ENCODE measurements around the gene TYW1.
A peak's percentile ranks its signal among the peaks of the same experiment; 100 is the strongest.
"Not testable (repeated sequence)": the region's sequence is repeated elsewhere in the genome, so short reads cannot be mapped to it uniquely, and the experiment has no call there.

The TYW1 gene

DNA sequence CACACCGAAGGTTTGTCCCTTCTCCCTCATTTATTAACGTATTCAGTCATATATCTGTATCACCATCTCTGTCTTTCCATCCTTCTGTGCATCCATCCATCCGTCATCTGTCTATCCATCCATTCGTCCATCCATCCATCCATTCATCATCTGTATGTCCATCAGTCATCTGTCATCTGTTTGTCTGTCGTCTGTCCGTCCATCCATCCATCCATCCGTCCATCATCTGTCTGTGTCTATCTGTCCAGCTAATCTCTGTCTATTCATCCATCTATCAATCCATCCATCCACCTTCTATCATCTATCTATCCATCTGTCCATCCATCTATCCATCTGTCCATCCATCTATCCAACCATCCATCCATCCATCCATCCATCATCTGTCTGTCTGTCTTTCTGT, 213.9 kb downstream of the TYW1 start:
- TF ChIP-seq POLR2A (IDR thresholded peaks at IDR 0.05; ENCODE audit: low read depth, low read length) (no peak), POU2F2 (IDR thresholded peaks at IDR 0.05; ENCODE audit: low read depth, low read length) (no peak), SPI1 (IDR thresholded peaks at IDR 0.05; ENCODE audit: low read depth, low read length) (no peak), PAX5 (IDR thresholded peaks at IDR 0.05; ENCODE audit: insufficient read depth, low read length, severe bottlenecking) (no peak), TAF1 (IDR thresholded peaks at IDR 0.05; ENCODE audit: low read depth, low read length) (no peak)
- FAIRE-seq = no peak
- no peak for DNase-seq (ENCODE audit: insufficient read length, low spot score)

DNA sequence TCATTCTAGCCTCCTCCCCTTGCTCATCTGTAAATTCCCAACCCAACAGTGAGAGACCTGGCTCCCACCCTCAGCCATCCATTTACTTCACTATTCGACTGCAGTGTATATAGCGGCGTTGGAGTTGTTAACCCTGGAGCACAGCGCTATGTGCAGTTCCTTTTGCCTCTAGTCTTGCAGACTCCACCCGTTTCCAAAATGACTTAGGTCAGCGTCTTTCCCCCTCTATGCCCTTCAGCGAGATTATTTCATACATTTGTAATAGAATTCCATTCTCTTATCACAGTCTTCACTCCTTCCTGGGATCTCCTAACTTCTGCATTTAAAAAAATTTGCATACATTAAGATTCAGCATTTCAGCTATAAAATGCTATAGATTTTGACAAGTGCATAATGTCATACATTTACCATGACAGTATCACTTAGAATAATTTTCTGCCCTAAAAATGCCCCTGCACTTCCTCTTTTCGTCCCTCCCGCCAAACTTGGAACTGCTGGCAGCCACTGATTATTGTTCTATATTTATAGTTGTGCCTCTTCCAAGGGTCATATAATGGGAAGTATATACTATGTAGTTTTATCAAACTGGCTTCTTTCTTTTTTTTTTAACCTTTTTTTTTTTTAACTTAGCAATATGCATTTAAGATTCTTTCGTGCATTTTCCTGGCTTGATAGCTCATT, 215.2 kb downstream of the TYW1 start:
- DNase-seq (ENCODE audit: insufficient read length, low spot score); FAIRE-seq: not testable (repeated sequence)
- TF ChIP-seq SPI1 (IDR thresholded peaks at IDR 0.05; ENCODE audit: low read depth, low read length) = peak; percentile 56

DNA sequence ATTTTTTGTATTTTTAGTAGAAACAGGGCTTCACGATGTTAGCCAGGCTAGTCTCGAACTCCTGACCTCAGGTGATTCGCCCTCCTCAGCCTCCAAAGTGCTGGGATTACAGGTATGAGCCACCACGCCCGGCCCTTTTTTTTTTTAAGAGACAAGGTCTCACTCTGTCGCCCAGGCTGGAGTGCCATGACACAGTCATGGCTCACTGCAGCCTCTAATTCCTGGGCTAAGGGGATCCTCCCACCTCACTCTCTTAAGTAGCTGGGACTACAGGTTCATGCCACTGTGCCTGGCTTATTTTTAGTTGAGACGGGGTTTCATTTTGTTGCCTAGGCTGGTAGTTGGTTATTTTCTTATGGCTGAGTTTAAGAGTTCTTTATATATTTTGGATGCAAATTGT, 216.4 kb downstream of the TYW1 start:
- not testable (repeated sequence) for FAIRE-seq; DNase-seq (ENCODE audit: insufficient read length, low spot score)

DNA sequence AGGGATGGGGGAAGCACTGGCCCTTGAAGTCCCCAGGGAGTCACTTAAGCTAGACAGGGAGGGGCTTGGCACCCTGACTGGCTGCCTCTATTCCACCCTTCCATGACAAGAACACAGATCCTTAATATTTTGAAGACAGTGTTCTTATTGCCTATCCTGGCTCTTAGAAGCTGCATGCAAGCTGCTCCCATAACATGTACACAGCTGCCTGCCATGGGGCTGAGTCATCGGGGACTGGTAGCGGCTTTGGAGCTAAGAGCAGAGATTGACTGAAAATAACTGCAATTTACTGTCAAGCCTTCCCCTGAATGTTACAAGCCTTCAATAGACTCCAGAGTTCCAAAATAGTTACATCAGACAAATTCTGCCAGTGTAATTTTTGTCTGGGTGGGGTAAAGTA, 226.9 kb downstream of the TYW1 start:
- not testable (repeated sequence) for FAIRE-seq; DNase-seq (ENCODE audit: insufficient read length, low spot score)

DNA sequence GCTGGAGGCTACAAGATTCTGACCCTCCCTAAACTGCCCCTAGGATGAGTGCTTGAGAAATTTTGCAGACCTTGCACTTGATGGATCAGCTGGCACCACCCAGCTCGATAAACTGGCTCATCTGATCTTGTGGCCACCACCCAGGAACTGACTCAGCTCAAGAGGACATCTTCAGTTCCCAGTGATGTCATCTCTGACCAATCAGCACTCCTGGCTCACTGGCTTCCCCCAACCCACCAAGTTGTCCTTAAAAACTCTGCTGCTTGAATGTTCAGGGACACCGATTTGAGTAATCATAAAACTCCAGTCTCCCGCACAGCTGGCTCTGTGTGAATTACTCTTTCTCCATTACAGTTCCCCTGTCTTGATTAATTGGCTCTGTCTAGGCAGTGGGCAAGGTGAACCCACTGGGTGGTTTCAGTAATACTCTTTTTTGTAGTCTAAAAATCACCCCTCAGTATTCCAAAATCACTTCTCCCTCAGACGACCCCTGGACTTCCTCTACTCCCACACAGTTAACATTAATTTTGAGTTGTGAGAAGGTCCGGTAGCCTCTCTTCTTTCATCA, 229.8 kb downstream of the TYW1 start:
- not testable (repeated sequence) for DNase-seq (ENCODE audit: insufficient read length, low spot score); FAIRE-seq

DNA sequence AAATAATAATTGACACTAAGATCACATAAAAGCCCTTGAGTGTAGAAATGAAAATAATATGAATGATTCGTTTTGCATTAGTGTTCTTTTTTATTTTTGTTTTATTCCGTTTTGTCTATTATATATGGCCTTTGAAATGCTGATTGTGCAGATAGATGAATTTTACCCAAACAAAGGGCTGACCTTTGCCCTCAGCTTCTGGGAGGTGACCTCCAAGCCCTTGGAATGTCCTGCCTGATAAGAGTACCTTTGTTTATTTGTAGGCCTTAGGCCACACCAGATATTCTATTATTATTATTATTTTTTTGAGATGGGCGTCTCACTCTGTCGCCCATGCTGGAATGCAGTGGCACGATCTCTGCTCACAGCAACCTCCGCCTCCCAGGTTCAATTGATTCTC, 230.3 kb downstream of the TYW1 start:
- FAIRE-seq; DNase-seq (ENCODE audit: insufficient read length, low spot score): not testable (repeated sequence)

DNA sequence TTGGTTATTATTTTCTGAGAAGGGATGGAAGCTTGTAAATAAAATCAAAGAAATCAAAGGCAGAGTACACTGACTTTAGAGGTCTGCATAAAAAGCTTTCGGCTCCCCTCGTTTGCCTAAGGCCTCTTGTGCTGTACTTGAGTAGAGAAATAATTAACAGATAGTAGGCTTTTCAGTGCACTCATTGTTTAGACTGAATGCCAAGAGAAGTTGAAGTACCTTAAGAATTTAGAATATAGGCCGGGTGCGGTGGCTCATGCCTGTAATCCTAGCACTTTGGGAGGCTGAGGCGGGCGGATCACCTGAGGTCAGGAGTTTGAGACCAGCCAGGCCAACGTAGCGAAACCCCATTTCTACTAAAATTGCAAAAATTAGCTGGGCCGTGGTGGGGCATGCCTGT, 232.4 kb downstream of the TYW1 start:
- not testable (repeated sequence) for FAIRE-seq

DNA sequence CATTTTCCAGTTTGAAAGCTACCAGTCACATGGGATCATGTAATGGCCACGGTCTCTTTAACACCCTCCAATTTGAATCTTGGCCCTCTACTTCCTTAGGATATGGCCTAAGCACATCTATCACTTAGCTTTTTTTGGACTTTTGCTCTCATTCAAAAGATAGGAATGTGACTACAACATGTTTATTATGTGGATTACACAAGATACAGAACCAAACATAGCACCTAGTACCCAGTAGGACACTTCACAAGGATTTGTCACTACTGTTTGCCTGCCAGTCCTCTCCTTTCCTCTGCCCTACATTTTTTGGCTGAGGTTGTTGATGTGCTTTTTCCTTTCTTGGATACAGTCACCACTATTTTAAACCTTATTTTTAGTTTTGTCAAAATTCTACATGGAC, 233.4 kb downstream of the TYW1 start:
- not testable (repeated sequence) for FAIRE-seq; DNase-seq (ENCODE audit: insufficient read length, low spot score)

More for the DNA sequence above, 232.4 kb downstream of the TYW1 start:
- not testable (repeated sequence) for DNase-seq (ENCODE audit: insufficient read length, low spot score)

DNA sequence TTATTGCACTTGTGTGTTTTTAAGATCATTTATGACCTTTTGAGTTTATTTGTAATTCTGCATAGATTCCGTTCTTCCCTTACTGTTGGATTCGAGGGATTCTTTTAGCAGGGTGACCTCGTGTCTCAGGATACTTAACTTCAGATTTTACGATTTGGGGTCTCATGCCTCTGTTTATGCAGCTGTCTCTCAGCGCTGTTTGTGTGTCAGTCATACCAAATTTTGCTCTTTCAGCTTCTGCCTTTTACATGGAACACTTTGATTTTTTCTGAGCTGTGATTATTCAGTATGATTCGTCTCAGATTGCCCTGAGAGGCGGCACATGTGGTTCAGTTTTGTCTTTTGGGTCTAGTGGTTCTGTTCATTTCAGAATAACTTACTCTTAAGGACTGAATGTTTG, 236.9 kb downstream of the TYW1 start:
- not testable (repeated sequence) for DNase-seq (ENCODE audit: insufficient read length, low spot score); FAIRE-seq

DNA sequence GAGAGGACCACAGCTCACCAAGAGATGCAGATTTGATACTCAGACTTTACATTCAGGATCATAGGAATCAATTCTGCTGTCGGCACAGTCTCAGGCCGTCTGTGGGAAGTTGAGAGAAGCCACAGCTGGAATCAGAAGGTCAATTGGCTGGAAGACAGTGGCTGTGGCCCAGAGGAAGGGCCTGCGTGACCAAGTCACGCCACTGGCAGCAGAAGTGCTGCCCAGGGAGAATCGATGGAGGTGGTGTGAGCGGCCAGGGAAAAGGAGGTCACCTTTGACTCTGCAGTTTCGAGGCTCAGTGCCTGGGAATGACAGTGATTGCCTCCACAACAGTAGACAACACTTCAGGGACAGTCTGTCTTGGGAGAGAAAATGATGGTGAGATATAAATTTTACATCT, 239.6 kb downstream of the TYW1 start:
- DNase-seq (ENCODE audit: insufficient read length, low spot score); FAIRE-seq: not testable (repeated sequence)

DNA sequence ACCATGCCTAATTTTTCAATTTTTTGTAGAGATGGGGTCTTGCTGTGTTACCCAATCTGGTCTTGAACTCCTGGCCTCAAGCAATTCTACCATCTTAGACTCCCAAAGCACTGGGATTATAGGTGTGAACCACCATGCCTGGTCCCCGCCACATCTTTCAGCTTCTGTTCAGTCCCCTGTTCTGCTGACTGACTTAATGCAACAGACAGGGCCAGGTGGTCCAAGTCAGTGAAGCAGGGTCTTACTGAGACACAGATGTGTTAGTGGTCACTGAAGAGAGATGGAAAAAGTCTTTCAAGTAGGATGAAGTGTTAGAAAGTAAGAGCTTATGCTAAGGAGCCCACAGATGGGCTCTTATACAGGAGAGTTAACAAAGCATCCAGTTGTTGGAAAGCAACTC, 246.2 kb downstream of the TYW1 start:
- not testable (repeated sequence) for FAIRE-seq; DNase-seq (ENCODE audit: insufficient read length, low spot score)

DNA sequence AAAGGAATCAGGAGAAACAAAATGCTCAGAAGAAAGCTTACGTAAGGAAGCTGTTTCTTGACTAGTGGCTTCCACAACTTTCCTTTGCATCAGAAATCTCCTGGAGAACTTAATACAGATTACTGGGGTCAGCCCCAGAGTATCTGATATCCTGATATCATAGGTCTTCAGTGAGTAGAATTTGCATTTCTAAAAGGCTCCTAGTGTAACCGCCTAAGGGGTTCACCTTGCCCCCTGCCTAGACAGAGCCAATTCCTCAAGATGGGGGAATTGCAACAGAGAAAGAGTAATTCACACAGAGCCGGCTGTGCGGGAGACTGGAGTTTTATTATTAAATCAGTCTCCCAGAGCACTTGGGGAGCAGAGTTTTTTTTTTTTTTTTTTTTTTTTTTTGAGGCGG, 251.7 kb downstream of the TYW1 start:
- not testable (repeated sequence) for DNase-seq (ENCODE audit: insufficient read length, low spot score); FAIRE-seq

DNA sequence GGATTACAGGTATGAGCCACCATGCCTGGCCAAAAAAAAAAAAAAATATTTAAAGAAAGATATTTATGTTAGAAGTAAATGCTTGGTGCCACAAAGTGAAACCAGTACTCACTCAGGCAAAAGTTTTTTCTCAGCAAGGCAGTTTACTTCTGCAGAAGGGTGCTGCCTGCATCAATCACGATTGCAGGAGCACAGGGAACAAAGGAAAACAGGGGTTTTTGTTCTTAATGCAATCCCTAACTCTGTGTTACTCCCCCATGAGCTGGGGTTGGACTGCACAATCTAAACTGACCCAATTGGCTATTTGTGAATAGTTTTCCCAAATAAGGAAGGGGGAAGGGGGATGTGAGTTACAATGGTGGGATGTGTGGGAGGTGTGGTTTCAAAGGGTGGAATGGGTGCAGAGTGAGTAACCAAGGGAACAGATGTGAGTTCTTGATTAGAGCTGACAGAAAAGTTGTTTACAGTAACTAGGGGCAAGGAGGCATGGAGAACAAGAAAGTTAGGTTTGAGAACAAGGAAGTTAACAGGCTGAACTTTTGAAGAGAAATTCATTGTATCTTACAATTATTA, 255.4 kb downstream of the TYW1 start:
- no peak for TF ChIP-seq POLR2A (IDR thresholded peaks at IDR 0.05; ENCODE audit: low read depth, low read length)
- no peak for TF ChIP-seq SPI1 (IDR thresholded peaks at IDR 0.05; ENCODE audit: low read depth, low read length)
- no peak for TF ChIP-seq POLR2AphosphoS5 (IDR thresholded peaks at IDR 0.05; ENCODE audit: low read depth, low read length)
- TF ChIP-seq POU2F2 (IDR thresholded peaks at IDR 0.05; ENCODE audit: low read depth, low read length) = no peak
- no peak for TF ChIP-seq PAX5 (IDR thresholded peaks at IDR 0.05; ENCODE audit: insufficient read depth, low read length, severe bottlenecking)
- TF ChIP-seq TAF1 (IDR thresholded peaks at IDR 0.05; ENCODE audit: low read depth, low read length) = no peak
- DNase-seq (ENCODE audit: insufficient read length, low spot score) (no peak), FAIRE-seq (no peak)

DNA sequence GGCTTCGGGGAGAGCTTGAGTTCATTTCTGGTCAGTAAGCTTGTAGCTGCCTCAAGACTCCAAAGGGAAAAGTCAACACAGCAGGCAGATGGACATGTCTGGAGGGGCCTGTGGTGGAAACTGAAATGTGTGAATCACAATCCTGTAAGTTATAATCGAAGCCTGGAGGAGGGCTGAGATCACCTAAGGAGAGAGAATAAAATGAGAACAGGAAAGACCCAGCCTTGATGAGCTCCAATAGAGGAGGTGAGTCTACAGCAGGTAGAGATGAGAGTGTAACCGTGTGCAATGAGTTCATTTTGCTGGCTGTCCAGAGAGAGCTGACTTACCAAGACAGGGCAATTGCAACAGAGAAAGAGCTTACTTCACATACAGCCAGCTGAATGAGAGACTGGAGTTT, 258.4 kb downstream of the TYW1 start:
- DNase-seq (ENCODE audit: insufficient read length, low spot score); FAIRE-seq: not testable (repeated sequence)

DNA sequence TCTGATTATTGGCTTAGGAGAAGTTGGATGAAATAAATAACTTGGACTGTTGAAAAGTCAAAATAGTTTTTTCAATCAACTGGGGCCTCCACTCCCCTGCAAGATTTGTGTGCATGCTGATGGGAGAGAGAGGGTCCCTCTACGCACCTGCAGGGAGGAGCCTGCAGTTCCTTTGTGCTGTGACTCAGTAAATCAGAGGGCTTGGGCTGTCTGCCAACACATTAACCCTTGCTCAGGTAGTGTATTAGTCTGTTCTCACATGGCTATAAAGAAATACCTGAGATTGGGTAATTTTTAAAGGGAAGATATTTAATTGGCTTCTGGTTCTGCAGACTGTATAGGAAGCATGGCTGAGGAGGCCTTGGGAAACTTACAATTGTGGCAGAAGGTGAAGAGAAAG, 261.1 kb downstream of the TYW1 start:
- not testable (repeated sequence) for DNase-seq (ENCODE audit: insufficient read length, low spot score); FAIRE-seq

DNA sequence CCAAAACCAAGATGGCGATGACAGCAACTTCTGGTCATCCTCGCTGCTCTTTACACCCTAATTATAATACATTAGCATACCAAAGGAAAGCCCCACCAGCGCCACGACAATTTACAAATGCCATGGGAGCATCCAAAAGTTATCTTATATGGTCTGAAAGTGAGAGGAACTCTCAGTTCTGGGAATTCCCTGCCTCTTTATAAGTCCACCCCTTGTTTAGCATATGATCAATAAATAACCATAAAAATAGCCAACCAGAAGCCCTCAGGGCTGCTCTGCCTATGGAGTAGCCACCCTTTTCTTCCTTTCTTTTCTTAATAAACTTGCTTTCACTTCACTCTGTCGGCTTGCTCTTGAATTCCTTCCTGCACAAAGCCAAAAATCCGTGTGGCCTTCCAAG, 262.7 kb downstream of the TYW1 start:
- not testable (repeated sequence) for FAIRE-seq; DNase-seq (ENCODE audit: insufficient read length, low spot score)

DNA sequence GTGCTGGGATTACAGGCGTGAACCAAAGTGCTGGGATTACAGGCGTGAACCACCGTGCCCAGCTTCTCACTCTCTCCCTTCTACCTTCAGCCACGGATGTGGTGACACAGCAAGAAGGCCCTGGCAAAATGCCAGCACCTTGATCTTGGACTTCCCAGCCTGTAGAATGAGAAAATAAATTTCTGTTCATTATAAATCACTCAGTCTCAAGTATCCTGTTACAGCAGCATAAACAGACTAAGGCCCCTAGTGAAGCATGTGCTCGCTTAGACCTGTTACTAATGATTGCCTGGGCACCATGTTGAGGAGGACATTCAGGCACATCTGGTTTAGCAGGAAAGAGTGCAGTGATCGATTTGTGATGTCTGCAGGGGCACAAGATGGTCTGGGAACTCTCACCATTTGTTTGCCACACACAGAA, 263.5 kb downstream of the TYW1 start:
- not testable (repeated sequence) for FAIRE-seq; DNase-seq (ENCODE audit: insufficient read length, low spot score)

DNA sequence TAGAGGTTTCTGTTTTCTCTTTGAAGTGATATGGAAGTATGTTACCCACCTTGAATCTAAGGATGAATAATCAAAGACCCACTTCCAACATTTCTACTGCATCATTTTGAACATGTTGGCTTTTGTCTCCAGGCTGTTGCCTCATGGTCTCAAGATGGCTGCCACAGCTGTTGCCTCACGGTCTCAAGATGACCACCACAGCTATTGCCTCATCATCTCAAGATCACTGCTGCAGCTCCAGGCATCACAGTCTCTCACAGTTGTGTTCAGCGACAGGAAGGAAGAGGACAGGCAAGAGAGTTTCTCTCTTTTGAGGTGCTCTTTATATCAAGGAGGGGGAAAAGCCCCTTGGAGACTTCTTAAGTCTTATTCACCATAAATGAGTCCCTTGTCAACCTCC, 267.4 kb downstream of the TYW1 start:
- FAIRE-seq; DNase-seq (ENCODE audit: insufficient read length, low spot score): not testable (repeated sequence)

DNA sequence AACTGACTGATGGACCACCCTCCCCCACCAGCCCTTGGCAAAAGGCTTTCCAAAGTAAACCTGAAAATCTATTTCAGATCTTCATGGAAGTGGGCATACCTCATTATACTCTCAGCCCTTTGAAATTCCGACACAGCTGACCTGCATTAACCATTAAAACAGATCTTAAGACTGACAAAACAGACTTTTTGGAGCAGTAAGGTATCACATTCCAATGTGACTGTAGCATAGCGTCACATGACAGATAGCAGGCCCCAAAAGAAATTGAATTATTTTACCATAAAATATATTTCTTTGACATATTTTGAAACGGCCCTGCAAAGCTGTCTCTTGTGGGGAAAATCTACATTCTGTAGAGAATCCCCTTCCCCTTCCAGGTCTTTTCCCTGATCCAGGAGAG, 269.4 kb downstream of the TYW1 start:
- not testable (repeated sequence) for DNase-seq (ENCODE audit: insufficient read length, low spot score); FAIRE-seq

Measured in GM12891 (cell line).